Neural progenitor cell (in vitro differentiated cells): ENCODE measurements around the gene B4GALNT3. TPM values are rescaled to one million over a fixed set of nuclear protein-coding genes. Genes with fewer than 3 reads are reported as not detected.

Experiments
- DNase-seq: peaks from one replicate; pipeline ENCODE4 v3.0.0-alpha.2; 2016; ENCODE audit warnings: low spot score
- H2AFZ ChIP-seq: fragments of 200-600 bp; sonication (generic); replicated peaks from 2 replicates; pipeline ENCODE4 v1.6.1; 2016; ENCODE audit warnings: antibody characterized with exemption
- H3F3A ChIP-seq: fragments of 200-600 bp; sonication (generic); 2 replicates; pipeline ENCODE4 v1.6.1; 2016; ENCODE audit warnings: antibody characterized with exemption, low read depth
- H3K27ac ChIP-seq: fragments of 200-600 bp; sonication (generic); 2 replicates; pipeline ENCODE4 v1.5.1; 2016; ENCODE audit warnings: mild to moderate bottlenecking
- H3K27me3 ChIP-seq: fragments of 200-600 bp; sonication (generic); 2 replicates; pipeline ENCODE4 v1.6.1; 2016; ENCODE audit warnings: mild to moderate bottlenecking, moderate library complexity
- H3K36me3 ChIP-seq: fragments of 200-600 bp; sonication (generic); 2 replicates; pipeline ENCODE4 v1.5.1; 2016
- H3K4me1 ChIP-seq: fragments of 200-600 bp; sonication (generic); 2 replicates; pipeline ENCODE4 v1.6.1; 2016; ENCODE audit warnings: mixed run types
- H3K4me2 ChIP-seq: fragments of 200-600 bp; sonication (generic); 2 replicates; pipeline ENCODE4 v1.6.1; 2016
- H3K4me3 ChIP-seq: fragments of 200-600 bp; sonication (generic); 2 replicates; pipeline ENCODE4 v1.5.1; 2016
- H3K79me2 ChIP-seq: fragments of 200-600 bp; sonication (generic); 2 replicates; pipeline ENCODE4 v1.6.1; 2016; ENCODE audit warnings: low read depth
- H3K9ac ChIP-seq: fragments of 200-600 bp; sonication (generic); 2 replicates; pipeline ENCODE4 v1.6.1; 2016
- H3K9me3 ChIP-seq: fragments of 200-600 bp; sonication (generic); 2 replicates; pipeline ENCODE4 v1.5.1; 2016; ENCODE audit warnings: low read depth
- H4K20me1 ChIP-seq: fragments of 200-600 bp; sonication (generic); 2 replicates; pipeline ENCODE4 v1.6.1; 2016; ENCODE audit warnings: low read depth
- H3K27ac Mint-ChIP-seq: 3 replicates; pipeline ENCODE4 v1.8.0; 2021; ENCODE audit warnings: mixed read lengths
- H3K27me3 Mint-ChIP-seq: 2 replicates; pipeline ENCODE4 v1.8.0; 2022; ENCODE audit warnings: low read depth, mild to moderate bottlenecking, inconsistent platforms, moderate library complexity, mixed read lengths; ENCODE audit not compliant: insufficient read depth
- H3K36me3 Mint-ChIP-seq: 3 replicates; pipeline ENCODE4 v1.8.0; 2021; ENCODE audit warnings: mixed read lengths
- H3K4me1 Mint-ChIP-seq: 3 replicates; pipeline ENCODE4 v1.8.0; 2021; ENCODE audit warnings: mixed read lengths
- H3K4me3 Mint-ChIP-seq: 3 replicates; pipeline ENCODE4 v1.8.0; 2021; ENCODE audit warnings: mild to moderate bottlenecking, moderate library complexity, mixed read lengths
- H3K9me3 Mint-ChIP-seq: 3 replicates; pipeline ENCODE4 v1.8.0; 2020; ENCODE audit warnings: mixed read lengths
- CTCF ChIP-seq: fragments of 200-600 bp; sonication (generic); IDR thresholded peaks from 2 replicates; pipeline ENCODE4 v1.5.1; 2017; ENCODE audit warnings: antibody characterized with exemption, mild to moderate bottlenecking
- EZH2 ChIP-seq: fragments of 200-600 bp; sonication (generic); IDR thresholded peaks from 2 replicates; pipeline ENCODE4 v1.6.1; 2017; ENCODE audit warnings: antibody characterized with exemption, mild to moderate bottlenecking, moderate library complexity
- EZH2phosphoT487 ChIP-seq: fragments of 200-600 bp; sonication (generic); IDR thresholded peaks from 2 replicates; pipeline ENCODE4 v1.6.1; 2017; ENCODE audit warnings: antibody characterized with exemption
- total RNA-seq: library from RNA; depleted of rRNA; stranded (reverse); fragments of >200 nt; gene quantifications from 2 replicates; pipeline ENCODE4 v1.2.3, GENCODE V29; 2015; ENCODE audit warnings: low replicate concordance

Gene B4GALNT3
- total RNA-seq, 1 donor from 2014 or later, result 29.0 TPM

DNA sequence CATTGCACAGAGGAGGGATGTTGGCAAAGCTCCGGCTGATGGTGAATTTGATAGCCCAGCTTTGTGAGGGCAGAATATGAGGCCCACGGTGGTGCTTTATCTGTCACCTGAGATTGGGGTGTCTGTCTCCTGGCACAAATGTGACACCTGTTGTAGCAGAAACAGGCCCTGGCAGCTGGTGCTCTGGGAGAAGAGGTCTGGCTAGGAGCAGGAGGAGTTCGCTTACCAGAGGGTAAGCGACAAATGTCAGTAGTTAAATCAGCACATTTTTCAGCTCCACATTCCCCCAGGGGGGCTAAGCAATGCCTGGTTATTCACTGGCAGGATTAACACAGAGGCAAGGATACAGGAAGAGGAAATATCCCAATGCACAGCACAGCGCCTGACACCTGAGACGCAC is 71.1 kb downstream of the B4GALNT3 start:
- H3K4me2 ChIP-seq, result no peak overlapping the region
- H3K27ac ChIP-seq, result no peak overlapping the region
- H3K9me3 ChIP-seq, result no peaks in the 10 kb centered on the region
- H3K4me3 Mint-ChIP-seq, result no peak overlapping the region
- no peaks in the 10 kb centered on the region for H3F3A ChIP-seq
- H3K4me3 ChIP-seq, result no peak overlapping the region
- no peak overlapping the region for H3K27ac Mint-ChIP-seq
- peaks cover 7% of the 10 kb centered on the region for H3K27me3 Mint-ChIP-seq
- H3K36me3 ChIP-seq, result no peaks in the 10 kb centered on the region
- no peaks in the 10 kb centered on the region for H3K4me1 ChIP-seq
- H4K20me1 ChIP-seq, result no peaks in the 10 kb centered on the region
- no peaks in the 10 kb centered on the region for H3K4me1 Mint-ChIP-seq
- no peaks in the 10 kb centered on the region for H3K79me2 ChIP-seq
- H2AFZ ChIP-seq, result no peak overlapping the region
- no peak for TF ChIP-seq EZH2
- TF ChIP-seq CTCF, result no peak
- no peak for TF ChIP-seq EZH2phosphoT487
- DNase-seq, result no peak
- H3K36me3 Mint-ChIP-seq, result no peaks in the 10 kb centered on the region
- H3K9me3 Mint-ChIP-seq, result peaks cover 18% of the 10 kb centered on the region
- no peaks in the 10 kb centered on the region for H3K27me3 ChIP-seq
- no peak overlapping the region for H3K9ac ChIP-seq

DNA sequence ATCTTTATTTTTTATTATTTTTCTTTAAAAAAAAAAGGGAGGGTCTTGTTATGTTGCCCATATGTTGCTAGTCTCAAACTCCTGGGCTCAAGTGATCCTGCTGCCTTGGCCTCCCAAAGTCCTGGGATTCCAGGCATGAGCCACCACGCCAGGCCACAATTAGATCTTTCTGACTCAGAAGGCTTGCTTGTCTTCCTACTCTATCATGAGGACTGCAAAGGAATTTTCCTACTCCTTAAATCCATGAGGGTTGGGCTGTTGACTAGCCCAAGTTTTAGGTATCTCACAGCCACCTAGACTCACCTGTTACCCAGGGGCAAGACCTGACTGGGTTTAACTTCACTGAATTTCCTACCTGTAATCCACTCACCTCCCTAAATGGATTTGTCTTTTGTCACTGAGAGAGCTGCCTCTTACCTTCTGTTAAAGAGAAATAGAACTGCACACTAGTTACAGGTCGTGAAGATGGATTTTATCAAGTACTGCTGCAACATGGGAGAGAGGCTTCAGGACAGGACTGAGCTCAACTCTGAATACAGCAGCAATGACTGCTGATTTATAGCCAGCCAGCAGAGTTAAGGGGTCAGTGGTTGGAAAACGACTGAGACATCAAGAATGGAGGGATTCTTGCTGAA is 72.3 kb downstream of the B4GALNT3 start:
- Histone ChIP-seq H3F3A (no peaks in the 10 kb centered on the region), H4K20me1 (no peaks in the 10 kb centered on the region), H3K9ac (no peak overlapping the region), H2AFZ (no peak overlapping the region), H3K9me3 (no peaks in the 10 kb centered on the region), H3K4me2 (no peak overlapping the region), H3K27ac (no peak overlapping the region), H3K4me1 (peaks cover 6% of the 10 kb centered on the region), H3K36me3 (no peaks in the 10 kb centered on the region), H3K79me2 (no peaks in the 10 kb centered on the region), H3K27me3 (no peaks in the 10 kb centered on the region), H3K4me3 (no peak overlapping the region)
- peaks cover 18% of the 10 kb centered on the region for H3K9me3 Mint-ChIP-seq
- TF ChIP-seq CTCF (no peak), EZH2 (no peak), EZH2phosphoT487 (no peak)
- H3K4me3 Mint-ChIP-seq, result no peak overlapping the region
- H3K4me1 Mint-ChIP-seq, result peaks cover 6% of the 10 kb centered on the region
- H3K27ac Mint-ChIP-seq, result no peak overlapping the region
- peaks cover 7% of the 10 kb centered on the region for H3K27me3 Mint-ChIP-seq
- H3K36me3 Mint-ChIP-seq, result no peaks in the 10 kb centered on the region
- no peak for DNase-seq

DNA sequence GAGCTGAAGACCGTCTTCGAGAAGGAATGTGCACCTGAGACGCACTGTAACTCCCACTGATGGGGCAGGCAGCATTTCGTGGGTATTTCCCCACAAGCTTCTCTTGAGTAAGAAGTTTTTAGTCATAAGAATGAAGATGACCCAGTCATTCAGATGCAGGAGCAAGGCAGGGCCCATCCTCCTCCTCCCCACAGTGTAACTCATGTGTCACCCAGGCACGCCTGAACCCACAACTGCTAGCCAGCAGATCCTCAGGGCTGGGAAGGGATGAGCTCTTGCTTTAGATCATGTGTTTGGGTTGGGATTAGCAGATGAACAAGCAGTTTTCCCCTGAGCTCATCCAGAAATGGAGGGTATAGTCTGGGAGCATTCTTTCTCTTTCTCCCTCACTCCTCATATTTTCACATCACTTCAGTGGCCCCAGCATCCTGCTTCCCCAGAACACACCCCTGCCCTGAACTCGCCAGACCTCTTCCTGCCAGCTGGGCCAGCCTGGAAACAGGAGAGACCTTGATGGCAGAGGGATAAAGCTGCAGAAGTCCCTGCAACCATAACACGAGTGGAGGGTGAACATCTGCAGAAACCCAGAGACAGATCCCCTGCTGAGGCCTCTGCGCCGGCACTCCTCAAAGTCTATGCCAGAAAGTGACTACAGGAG is 73.3 kb downstream of the B4GALNT3 start:
- no peaks in the 10 kb centered on the region for H3F3A ChIP-seq
- H3K36me3 ChIP-seq, result no peaks in the 10 kb centered on the region
- no peak overlapping the region for H3K4me3 Mint-ChIP-seq
- H3K4me1 ChIP-seq, result peaks cover 6% of the 10 kb centered on the region
- H3K79me2 ChIP-seq, result no peaks in the 10 kb centered on the region
- no peaks in the 10 kb centered on the region for H3K36me3 Mint-ChIP-seq
- H3K27me3 Mint-ChIP-seq, result peaks cover 7% of the 10 kb centered on the region
- no peaks in the 10 kb centered on the region for H3K9me3 ChIP-seq
- no peak overlapping the region for H3K9ac ChIP-seq
- H3K4me2 ChIP-seq, result no peak overlapping the region
- no peaks in the 10 kb centered on the region for H4K20me1 ChIP-seq
- no peak overlapping the region for H3K27ac ChIP-seq
- no peak overlapping the region for H3K27ac Mint-ChIP-seq
- no peak overlapping the region for H3K4me3 ChIP-seq
- peaks cover 18% of the 10 kb centered on the region for H3K9me3 Mint-ChIP-seq
- peaks cover 6% of the 10 kb centered on the region for H3K4me1 Mint-ChIP-seq
- no peaks in the 10 kb centered on the region for H3K27me3 ChIP-seq
- no peak for DNase-seq
- no peak for TF ChIP-seq EZH2phosphoT487
- no peak for TF ChIP-seq CTCF
- no peak for TF ChIP-seq EZH2
- H2AFZ ChIP-seq, result no peak overlapping the region
